CD4-positive, alpha-beta T cell treated with Interleukin-1 beta for 1 hour (primary cell): ENCODE data around the gene ADNP.
A peak's percentile ranks its signal among the peaks of the same experiment; 100 is the strongest.

Experiments
- DNase-seq, 2 donors: peaks; one replicate each; pipeline ENCODE4 v3.0.0-alpha.2; 2020 to 2022

Gene ADNP

GRCh38 chr20:50932016-50932485 lies 814 bp upstream of the ADNP start:
- no peak for DNase-seq

- DNase-seq = no peak
Measured at GRCh38 chr20:50930976-50931305, 296 bp downstream of the ADNP start.

GRCh38 chr20:50930139-50930975 lies 880 bp downstream of the ADNP start:
- peak; percentile 3 to 15 for DNase-seq

- peak; percentile 93 to 95 for DNase-seq
Measured at GRCh38 chr20:50929299-50930138, 1.7 kb downstream of the ADNP start.

GRCh38 chr20:50928469-50928868 lies 2.8 kb downstream of the ADNP start:
- no peak for DNase-seq

GRCh38 chr20:50926530-50926929 lies 4.7 kb downstream of the ADNP start:
- no peak for DNase-seq

GRCh38 chr20:50924261-50924920 lies 6.8 kb downstream of the ADNP start:
- no peak for DNase-seq

GRCh38 chr20:50921803-50922501 lies 9.3 kb downstream of the ADNP start:
- no peak for DNase-seq

- DNase-seq = peak in 1 of 2 donors; percentile 26
Measured at GRCh38 chr20:50920997-50921396, 10.2 kb downstream of the ADNP start.

GRCh38 chr20:50919567-50919966 lies 11.7 kb downstream of the ADNP start:
- DNase-seq = no peak

GRCh38 chr20:50918403-50918802 lies 12.8 kb downstream of the ADNP start:
- no peak for DNase-seq

- no peak for DNase-seq
Measured at GRCh38 chr20:50916934-50917333, 14.3 kb downstream of the ADNP start.

GRCh38 chr20:50916257-50916656 lies 15.0 kb downstream of the ADNP start:
- no peak for DNase-seq

GRCh38 chr20:50915424-50915823 lies 15.8 kb downstream of the ADNP start:
- DNase-seq = no peak

GRCh38 chr20:50913690-50914375 lies 17.4 kb downstream of the ADNP start:
- no peak for DNase-seq

- no peak for DNase-seq
Measured at GRCh38 chr20:50911716-50912115, 19.5 kb downstream of the ADNP start.

- DNase-seq = no peak
Measured at GRCh38 chr20:50911030-50911429, 20.2 kb downstream of the ADNP start.

- DNase-seq = no peak
Measured at GRCh38 chr20:50909413-50909812, 21.8 kb downstream of the ADNP start.

- no peak for DNase-seq
Measured at GRCh38 chr20:50904067-50904570, 27.1 kb downstream of the ADNP start.

GRCh38 chr20:50903353-50904051 lies 27.7 kb downstream of the ADNP start:
- no peak for DNase-seq

GRCh38 chr20:50901301-50901700 lies 29.9 kb downstream of the ADNP start:
- DNase-seq = no peak
